WTC11 (cell line): ENCODE data around the gene GPR161. TPM values are rescaled to one million over a fixed set of nuclear protein-coding genes. Genes with fewer than 3 reads are reported as not detected.

Experiments used
- ATAC-seq: fragments of 200-7000 bp; cut with Tn5 transposase; 2 replicates; pipeline ENCODE4 v1.10.0; 2021; ENCODE audit warnings: mild to moderate bottlenecking, moderate library complexity
- CTCF ChIA-PET: fragments of 300-600 bp; sonication (Branson Sonifier 250); formaldehyde crosslinking; loops from one replicate; lab custom pipeline; 2021; ENCODE audit warnings: antibody characterized with exemption; lab: Charles Lee
- POLR2A ChIA-PET: fragments of 350-600 bp; sonication (Branson Sonifier 250); formaldehyde crosslinking; loops from one replicate; lab custom pipeline; 2021; ENCODE audit warnings: antibody characterized with exemption; lab: Charles Lee
- DNase-seq: peaks from one replicate; pipeline ENCODE4 v3.0.0; 2021; ENCODE audit warnings: low spot score
- H3K27ac Mint-ChIP-seq: 2 replicates; pipeline ENCODE4 v1.8.0; 2021; ENCODE audit warnings: mixed read lengths
- H3K27me3 Mint-ChIP-seq: 2 replicates; pipeline ENCODE4 v1.8.0; 2021; ENCODE audit warnings: low read depth, mild to moderate bottlenecking, moderate library complexity, mixed read lengths
- H3K36me3 Mint-ChIP-seq: 2 replicates; pipeline ENCODE4 v1.8.0; 2021; ENCODE audit warnings: mixed read lengths
- H3K4me1 Mint-ChIP-seq: 2 replicates; pipeline ENCODE4 v1.8.0; 2022; ENCODE audit warnings: mixed read lengths
- H3K4me3 Mint-ChIP-seq: 2 replicates; pipeline ENCODE4 v1.8.0; 2021; ENCODE audit warnings: mild to moderate bottlenecking, moderate library complexity, mixed read lengths
- H3K9me3 Mint-ChIP-seq: 2 replicates; pipeline ENCODE4 v1.8.0; 2021; ENCODE audit warnings: mixed read lengths
- ATF2 ChIP-seq: sonication (generic); formaldehyde crosslinking; IDR thresholded peaks from 2 replicates; pipeline ENCODE4 v1.8.1; 2022; ENCODE audit warnings: low read depth, missing genetic modification reagents, borderline replicate concordance
- CDX4 ChIP-seq: fragments of 250-450 bp; sonication (Bioruptor Pico); IDR thresholded peaks from 2 replicates; pipeline ENCODE4 v1.9.0; 2021; ENCODE audit warnings: moderate library complexity, mild to moderate bottlenecking, inconsistent platforms, borderline replicate concordance
- CREB1 ChIP-seq: sonication (generic); formaldehyde crosslinking; IDR thresholded peaks from 2 replicates; pipeline ENCODE4 v1.8.0; 2023; ENCODE audit warnings: mild to moderate bottlenecking, missing genetic modification reagents
- FOXJ3 ChIP-seq: sonication (generic); formaldehyde crosslinking; IDR thresholded peaks from 2 replicates; pipeline ENCODE4 v1.9.0; 2021; ENCODE audit warnings: missing genetic modification reagents, mild to moderate bottlenecking, borderline replicate concordance
- FOXP4 ChIP-seq: sonication (generic); formaldehyde crosslinking; IDR thresholded peaks from 2 replicates; pipeline ENCODE4 v1.8.0; 2022; ENCODE audit warnings: mild to moderate bottlenecking, missing genetic modification reagents
- GTF2I ChIP-seq: fragments of 250-450 bp; sonication (Bioruptor Pico); conservative IDR thresholded peaks from 2 replicates; pipeline ENCODE4 v1.4.0; 2021; ENCODE audit warnings: mild to moderate bottlenecking
- HMGXB4 ChIP-seq: sonication (generic); formaldehyde crosslinking; IDR thresholded peaks from 2 replicates; pipeline ENCODE4 v1.8.1; 2023; ENCODE audit warnings: mild to moderate bottlenecking, moderate library complexity, missing genetic modification reagents
- IRF2 ChIP-seq: sonication (generic); formaldehyde crosslinking; IDR thresholded peaks from 2 replicates; pipeline ENCODE4 v1.8.0; 2022; ENCODE audit warnings: low read depth, missing genetic modification reagents, borderline replicate concordance
- NFATC4 ChIP-seq: fragments of 250-450 bp; sonication (Bioruptor Pico); IDR thresholded peaks from 2 replicates; pipeline ENCODE4 v1.9.0; 2021; ENCODE audit warnings: mild to moderate bottlenecking
- NFYB ChIP-seq: sonication (generic); formaldehyde crosslinking; conservative IDR thresholded peaks from 2 replicates; pipeline ENCODE4 v1.8.0; 2022; ENCODE audit warnings: low read depth, missing genetic modification reagents
- NR2C2 ChIP-seq: sonication (generic); formaldehyde crosslinking; IDR thresholded peaks from 2 replicates; pipeline ENCODE4 v1.8.0; 2022; ENCODE audit warnings: mild to moderate bottlenecking, missing genetic modification reagents
- OVOL2 ChIP-seq: fragments of 250-450 bp; sonication (Bioruptor Pico); IDR thresholded peaks from 2 replicates; pipeline ENCODE4 v1.9.0; 2021; ENCODE audit warnings: mild to moderate bottlenecking, borderline replicate concordance
- PRRX2 ChIP-seq: fragments of 250-450 bp; sonication (Bioruptor Pico); IDR thresholded peaks from 2 replicates; pipeline ENCODE4 v1.8.0; 2021; ENCODE audit warnings: mild to moderate bottlenecking
- TP53 ChIP-seq: sonication (generic); formaldehyde crosslinking; IDR thresholded peaks from 2 replicates; pipeline ENCODE4 v1.8.1; 2023; ENCODE audit warnings: mild to moderate bottlenecking, missing genetic modification reagents
- USF2 ChIP-seq: sonication (generic); formaldehyde crosslinking; IDR thresholded peaks from 2 replicates; pipeline ENCODE4 v1.8.1; 2023; ENCODE audit warnings: mild to moderate bottlenecking, missing genetic modification reagents, moderate library complexity
- ZMAT4 ChIP-seq: fragments of 250-450 bp; sonication (Bioruptor Pico); IDR thresholded peaks from 2 replicates; pipeline ENCODE4 v1.9.0; 2021; ENCODE audit warnings: mild to moderate bottlenecking
- ZNF138 ChIP-seq: sonication (generic); formaldehyde crosslinking; conservative IDR thresholded peaks from 2 replicates; pipeline ENCODE4 v1.8.1; 2022; ENCODE audit warnings: mild to moderate bottlenecking, moderate library complexity, missing genetic modification reagents
- ZNF263 ChIP-seq: sonication (generic); formaldehyde crosslinking; IDR thresholded peaks from 2 replicates; pipeline ENCODE4 v1.8.1; 2022; ENCODE audit warnings: low read depth, mild to moderate bottlenecking, moderate library complexity, missing genetic modification reagents
- total RNA-seq: library from RNA; stranded (reverse); gene quantifications from 3 replicates; pipeline ENCODE4 v1.2.3, GENCODE V29; 2021
- TF ChIP-seq, protein P1 (sequence below): sonication (generic); formaldehyde crosslinking; IDR thresholded peaks from 2 replicates; pipeline ENCODE4 v1.8.1; 2022; ENCODE audit warnings: mild to moderate bottlenecking, moderate library complexity, missing genetic modification reagents
- TF ChIP-seq, protein P2 (sequence below): sonication (generic); formaldehyde crosslinking; IDR thresholded peaks from 2 replicates; pipeline ENCODE4 v1.8.1; 2022; ENCODE audit warnings: low read depth, mild to moderate bottlenecking, moderate library complexity, missing genetic modification reagents, borderline replicate concordance

Gene GPR161
- total RNA-seq, 1 experiment from 2014 or later, result 11.6 TPM

- peaks cover 4% of the 10 kb centered on the region; the same call in 1 of the 2 replicates for H3K9me3 Mint-ChIP-seq
- no peak overlapping the region for H3K27ac Mint-ChIP-seq
- ATAC-seq, result no peak
- H3K36me3 Mint-ChIP-seq, result peaks cover 7% of the 10 kb centered on the region
- ChIA-PET CTCF (interaction anchor here (1.1 kb wide), 1 partner anchor 268 kb away, joined by 3 read pairs; no protein-coding TSS in a partner anchor), POLR2A (no interaction called here)
- TF ChIP-seq CDX4 (no peak), ZNF263 (CRISPR knock-in tag) (no peak), PRRX2 (CRISPR knock-in tag) (no peak), ATF2 (CRISPR knock-in tag) (no peak)
- TF ChIP-seq, protein P1, sequence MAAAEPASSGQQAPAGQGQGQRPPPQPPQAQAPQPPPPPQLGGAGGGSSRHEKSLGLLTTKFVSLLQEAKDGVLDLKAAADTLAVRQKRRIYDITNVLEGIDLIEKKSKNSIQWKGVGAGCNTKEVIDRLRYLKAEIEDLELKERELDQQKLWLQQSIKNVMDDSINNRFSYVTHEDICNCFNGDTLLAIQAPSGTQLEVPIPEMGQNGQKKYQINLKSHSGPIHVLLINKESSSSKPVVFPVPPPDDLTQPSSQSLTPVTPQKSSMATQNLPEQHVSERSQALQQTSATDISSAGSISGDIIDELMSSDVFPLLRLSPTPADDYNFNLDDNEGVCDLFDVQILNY (CRISPR knock-in tag), result no peak
- no peaks in the 10 kb centered on the region for H3K4me1 Mint-ChIP-seq
- no peak for DNase-seq
- H3K27me3 Mint-ChIP-seq, result no peaks in the 10 kb centered on the region
- no peak overlapping the region for H3K4me3 Mint-ChIP-seq
Measured at GRCh38 chr1:168053681-168054080, 83.0 kb downstream of the GPR161 start.

- no peaks in the 10 kb centered on the region for H3K4me1 Mint-ChIP-seq
- CTCF ChIA-PET, result interaction anchor here (2.1 kb wide), 1 partner anchor 31 kb away, joined by 14 read pairs; no protein-coding TSS in a partner anchor
- DNase-seq (no peak), ATAC-seq (no peak)
- peaks cover 3% of the 10 kb centered on the region for H3K36me3 Mint-ChIP-seq
- H3K9me3 Mint-ChIP-seq, result peaks cover 3% of the 10 kb centered on the region; the same call in 1 of the 2 replicates
- POLR2A ChIA-PET, result no interaction called here
- H3K4me3 Mint-ChIP-seq, result no peak overlapping the region
- no peak overlapping the region for H3K27ac Mint-ChIP-seq
- no peaks in the 10 kb centered on the region for H3K27me3 Mint-ChIP-seq
- TF ChIP-seq ZNF263 (CRISPR knock-in tag) (no peak), TP53 (CRISPR knock-in tag) (no peak), FOXP4 (no peak), CREB1 (no peak), GTF2I (no peak), NFATC4 (no peak), OVOL2 (CRISPR knock-in tag) (no peak), IRF2 (CRISPR knock-in tag) (no peak), ATF2 (CRISPR knock-in tag) (no peak), ZNF138 (CRISPR knock-in tag) (no peak), HMGXB4 (CRISPR knock-in tag) (no peak), NFYB (CRISPR knock-in tag) (no peak), ZMAT4 (CRISPR knock-in tag) (no peak), FOXJ3 (CRISPR knock-in tag) (no peak), NR2C2 (CRISPR knock-in tag) (no peak), USF2 (CRISPR knock-in tag) (no peak)
- TF ChIP-seq, protein P2, sequence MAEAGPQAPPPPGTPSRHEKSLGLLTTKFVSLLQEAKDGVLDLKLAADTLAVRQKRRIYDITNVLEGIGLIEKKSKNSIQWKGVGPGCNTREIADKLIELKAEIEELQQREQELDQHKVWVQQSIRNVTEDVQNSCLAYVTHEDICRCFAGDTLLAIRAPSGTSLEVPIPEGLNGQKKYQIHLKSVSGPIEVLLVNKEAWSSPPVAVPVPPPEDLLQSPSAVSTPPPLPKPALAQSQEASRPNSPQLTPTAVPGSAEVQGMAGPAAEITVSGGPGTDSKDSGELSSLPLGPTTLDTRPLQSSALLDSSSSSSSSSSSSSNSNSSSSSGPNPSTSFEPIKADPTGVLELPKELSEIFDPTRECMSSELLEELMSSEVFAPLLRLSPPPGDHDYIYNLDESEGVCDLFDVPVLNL (CRISPR knock-in tag), result no peak
Measured at GRCh38 chr1:168050880-168051279, 85.8 kb downstream of the GPR161 start.
